ENCODE data around the gene CLCA2.

CLCA2 gene

GRCh38 chr1:86499987-86500593 lies 76.1 kb downstream of the CLCA2 start:
- peak; percentile 27 for DNase-seq (ENCODE audit: low read depth)

GRCh38 chr1:86500714-86501113 lies 76.7 kb downstream of the CLCA2 start:
- H3K4me3 ChIP-seq (ENCODE audit: low read depth, low read length), result no peak overlapping the region
- no peak for TF ChIP-seq CTCF (IDR thresholded peaks at IDR 0.05; ENCODE audit: insufficient read depth, low read depth, low read length, missing control alignments)
- DNase-seq (ENCODE audit: low read depth), result no peak

More at GRCh38 chr1:86499987-86500593, 76.1 kb downstream of the CLCA2 start:
- H3K4me3 ChIP-seq (ENCODE audit: low read depth, low read length), result no peak overlapping the region
- TF ChIP-seq CTCF (IDR thresholded peaks at IDR 0.05; ENCODE audit: insufficient read depth, low read depth, low read length, missing control alignments), result peak; percentile 75

GRCh38 chr1:86502125-86502646 lies 78.2 kb downstream of the CLCA2 start:
- DNase-seq (ENCODE audit: low read depth), result peak; percentile 71
- peak overlapping the region; percentile 37 for H3K4me3 ChIP-seq (ENCODE audit: low read depth, low read length)
- peak; percentile 47 for TF ChIP-seq CTCF (IDR thresholded peaks at IDR 0.05; ENCODE audit: insufficient read depth, low read depth, low read length, missing control alignments)

GRCh38 chr1:86502721-86503405 lies 78.9 kb downstream of the CLCA2 start:
- H3K4me3 ChIP-seq (ENCODE audit: low read depth, low read length), result peak overlapping the region; percentile 37
- peak; percentile 37 for DNase-seq (ENCODE audit: low read depth)

GRCh38 chr1:86503406-86504136 lies 79.6 kb downstream of the CLCA2 start:
- no peak for TF ChIP-seq CTCF (IDR thresholded peaks at IDR 0.05; ENCODE audit: insufficient read depth, low read depth, low read length, missing control alignments)
- H3K4me3 ChIP-seq (ENCODE audit: low read depth, low read length), result no peak overlapping the region
- no peak for DNase-seq (ENCODE audit: low read depth)

More at GRCh38 chr1:86502721-86503405, 78.9 kb downstream of the CLCA2 start:
- TF ChIP-seq CTCF (IDR thresholded peaks at IDR 0.05; ENCODE audit: insufficient read depth, low read depth, low read length, missing control alignments), result peak; percentile 6

- DNase-seq (ENCODE audit: low read depth), result no peak
- no peak for TF ChIP-seq CTCF (IDR thresholded peaks at IDR 0.05; ENCODE audit: insufficient read depth, low read depth, low read length, missing control alignments)
- no peak overlapping the region for H3K4me3 ChIP-seq (ENCODE audit: low read depth, low read length)
These were observed 80.1 kb downstream of the CLCA2 start for GRCh38 chr1:86504137-86504479.
